Middle frontal gyrus (tissue), 1 donor: ENCODE results near the gene P2RX6.

Source experiments
- DNase-seq: peaks from one replicate; pipeline ENCODE4 v3.0.0-alpha.2; 2015; ENCODE audit warnings: low spot score; ENCODE audit errors: extremely low spot score

The P2RX6 gene

DNA sequence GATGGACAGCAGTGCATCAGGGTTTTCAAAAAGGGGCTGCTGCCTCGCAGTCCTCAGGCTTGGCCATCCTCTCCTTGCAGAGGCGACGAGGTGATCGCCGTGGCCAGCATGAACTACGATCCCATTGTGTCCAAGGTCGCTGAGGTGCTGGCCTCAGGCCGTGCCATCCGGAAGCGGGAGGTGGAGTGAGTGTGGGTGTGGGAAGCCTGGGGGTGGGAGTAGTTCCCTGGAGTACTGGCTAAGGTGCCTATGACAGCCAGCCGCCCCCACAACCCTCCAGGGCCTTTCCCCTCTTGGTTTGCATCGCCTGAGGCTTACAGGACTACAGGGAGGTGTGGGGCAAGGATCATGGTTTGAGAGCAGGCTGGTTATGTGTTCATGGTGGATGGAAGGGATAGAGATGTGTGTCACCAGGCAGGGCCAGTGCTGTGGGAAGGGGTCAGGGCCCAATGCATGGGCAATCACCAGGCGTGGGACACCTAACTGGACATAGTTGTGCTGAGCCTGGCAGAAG lies 35.0 kb upstream of the P2RX6 start:
- DNase-seq: no peak

DNA sequence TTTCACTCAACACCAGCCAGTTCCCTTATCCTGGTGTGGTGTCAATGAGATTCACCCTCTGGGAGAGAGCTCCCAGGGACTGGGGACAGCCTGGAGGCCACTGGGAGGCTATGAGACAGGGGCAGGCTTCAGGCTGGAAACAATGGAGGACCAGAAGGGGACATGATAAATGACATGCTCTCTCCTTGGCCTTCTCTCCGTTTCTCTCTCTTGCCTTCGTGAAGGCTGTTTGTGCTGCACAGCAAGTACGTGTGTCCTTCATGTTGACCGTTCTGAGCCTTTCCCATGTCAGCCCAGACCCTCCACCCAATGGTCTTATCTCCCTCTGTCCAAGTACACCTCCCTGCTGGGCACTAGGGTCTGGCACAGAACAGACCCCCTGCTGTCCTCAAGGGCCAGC lies 34.4 kb upstream of the P2RX6 start:
- DNase-seq: no peak

- no peak for DNase-seq
These were observed 33.8 kb upstream of the P2RX6 start for GRCh38 chr22:20980938-20981722.

DNA sequence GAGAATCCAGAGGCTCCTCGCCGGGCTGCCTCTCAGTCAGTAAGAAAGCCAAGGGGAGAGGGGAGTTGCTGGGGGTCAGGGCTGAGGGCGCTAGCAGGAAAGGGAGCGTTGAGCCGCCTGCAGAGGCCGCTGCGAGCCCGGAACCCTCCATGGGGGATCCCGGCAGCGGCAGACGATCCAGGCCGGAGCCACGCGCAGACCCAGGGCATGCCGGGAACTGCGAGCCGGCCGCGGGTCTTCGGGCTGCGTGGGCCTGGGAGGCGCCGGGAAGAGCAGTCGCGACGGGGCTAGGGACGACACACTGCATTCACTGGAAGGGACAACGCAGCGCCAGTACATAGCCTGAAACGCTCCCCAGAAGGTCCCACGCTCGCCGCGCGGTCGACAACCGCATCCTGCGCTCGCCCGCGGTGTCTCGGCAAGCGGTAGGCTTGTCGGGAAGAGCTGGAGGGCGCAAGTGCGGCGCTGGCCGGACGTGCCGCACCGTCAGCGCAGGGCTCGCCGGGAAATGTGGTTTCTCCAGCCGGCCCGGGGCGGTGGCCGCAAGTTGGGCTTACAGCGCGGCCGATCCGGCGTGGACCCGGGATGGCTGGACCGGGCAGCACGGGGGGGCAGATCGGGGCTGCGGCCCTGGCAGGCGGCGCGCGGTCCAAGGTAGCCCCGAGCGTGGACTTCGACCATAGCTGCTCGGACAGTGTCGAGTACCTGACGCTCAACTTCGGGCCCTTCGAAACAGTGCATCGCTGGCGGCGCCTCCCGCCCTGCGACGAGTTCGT lies 33.0 kb upstream of the P2RX6 start, which contains the start of gene LZTR1:
LZTR1 (plus strand) TSS at position 511 of the 776 bp plus-strand sequence; CDS start at position 586, 75 bp downstream.
- DNase-seq: peak; percentile 74

- no peak for DNase-seq
These were observed 32.4 kb upstream of the P2RX6 start for GRCh38 chr22:20982563-20982882.

DNA sequence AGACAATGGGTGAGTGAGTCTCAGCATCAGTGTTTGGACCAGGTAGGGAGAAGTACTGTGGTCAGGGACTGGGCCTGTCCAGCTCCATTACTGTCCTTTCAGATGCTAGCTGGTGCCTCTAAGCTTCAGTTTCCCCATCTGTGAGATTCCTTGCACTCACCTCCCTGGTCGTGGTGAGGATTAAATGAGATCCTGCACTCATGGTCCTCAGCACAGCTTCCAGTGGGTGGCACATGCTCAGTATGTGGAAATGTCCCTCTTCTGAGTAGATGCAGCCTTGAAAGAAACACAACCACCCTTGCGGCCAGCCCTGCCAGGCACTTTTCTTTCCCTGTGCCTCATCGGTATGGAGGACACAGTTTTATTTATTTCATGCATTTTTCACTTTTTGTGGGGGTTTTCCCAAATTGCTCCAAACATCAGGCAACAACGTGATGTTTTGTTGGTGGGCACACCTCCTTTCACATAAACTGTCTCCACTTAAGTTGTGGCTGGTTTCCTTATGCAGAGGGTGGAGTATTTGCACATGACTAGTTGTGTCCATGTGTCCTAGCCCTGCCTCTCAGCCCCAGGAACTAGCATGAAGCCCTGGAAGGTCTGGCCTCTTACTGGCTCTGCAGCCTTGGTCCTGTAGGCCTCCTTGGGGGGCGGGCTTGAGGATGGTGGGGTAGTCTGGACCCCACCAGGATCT lies 31.7 kb upstream of the P2RX6 start:
- DNase-seq: no peak

DNA sequence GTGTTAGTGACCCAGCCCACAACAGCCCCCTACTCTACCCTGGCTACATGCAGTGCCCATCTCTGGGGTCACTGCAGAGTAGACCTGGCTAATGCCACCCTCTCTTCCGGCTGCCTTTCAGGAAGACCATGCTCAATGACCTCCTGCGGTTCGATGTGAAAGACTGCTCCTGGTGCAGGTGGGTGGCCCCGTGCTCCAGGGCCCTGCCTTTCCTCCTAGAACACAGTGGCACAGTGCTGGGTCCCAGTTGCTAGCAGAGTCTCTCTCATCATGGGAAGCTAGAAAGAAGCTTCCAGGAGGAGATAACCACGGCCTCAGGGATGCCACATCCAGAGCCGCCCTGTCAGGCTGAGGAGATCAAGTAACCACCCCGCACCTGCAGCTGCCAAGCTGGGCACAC lies 29.2 kb upstream of the P2RX6 start:
- DNase-seq: no peak

GRCh38 chr22:20986365-20986764 lies 28.6 kb upstream of the P2RX6 start:
- no peak for DNase-seq

DNA sequence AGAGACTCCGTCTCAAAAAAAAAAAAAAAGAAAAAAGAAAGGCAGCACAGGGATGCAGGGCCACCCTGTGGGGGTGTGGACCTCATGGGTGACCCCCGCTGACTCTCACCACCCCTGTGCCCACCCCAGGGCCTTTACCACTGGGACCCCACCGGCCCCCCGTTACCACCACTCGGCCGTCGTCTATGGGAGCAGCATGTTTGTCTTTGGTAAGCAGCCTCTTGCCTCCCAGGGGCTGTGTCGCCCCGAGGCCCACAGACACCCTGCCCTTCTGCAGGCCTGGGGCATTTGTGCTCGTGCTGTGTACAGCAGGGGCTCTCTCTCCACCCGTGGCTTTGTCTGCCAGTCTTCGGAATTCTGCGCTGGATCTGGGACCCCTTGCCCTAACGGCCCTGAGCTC lies 27.6 kb upstream of the P2RX6 start:
- no peak for DNase-seq

DNA sequence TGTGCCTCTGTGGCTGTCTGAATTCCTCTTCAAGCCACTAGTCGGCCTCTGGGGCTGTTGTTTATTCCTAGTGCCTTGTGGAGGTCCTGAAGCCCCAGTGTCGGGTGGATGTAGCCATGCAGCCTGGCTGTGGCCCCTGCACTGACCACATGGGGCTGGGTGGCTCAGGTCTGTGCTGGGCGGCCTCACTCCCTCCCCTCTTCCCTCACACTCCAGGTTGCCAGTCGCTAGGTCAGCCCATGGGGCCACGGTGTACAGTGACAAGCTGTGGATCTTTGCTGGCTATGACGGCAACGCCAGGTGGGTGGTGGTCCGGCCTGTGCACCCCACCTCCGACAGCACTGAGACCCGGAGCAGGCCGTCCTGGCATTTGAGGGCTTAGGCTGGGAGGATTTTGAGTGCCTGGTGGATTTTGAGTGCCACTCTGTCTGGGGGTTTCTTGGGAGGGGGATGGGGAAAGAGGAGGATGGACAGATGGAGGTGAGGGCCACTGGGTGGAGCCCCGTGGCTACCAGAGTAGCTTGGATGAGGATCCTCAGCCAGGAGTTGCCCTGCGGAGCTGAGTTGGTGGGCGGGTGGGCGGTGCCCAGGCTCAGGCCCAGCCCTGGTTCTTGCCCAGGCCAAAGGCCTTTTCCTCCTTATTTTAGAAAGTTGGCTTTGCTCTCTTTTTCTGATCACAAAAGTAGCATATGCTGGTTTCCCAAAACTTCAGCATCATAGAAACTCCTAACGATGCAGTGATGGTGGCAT lies 26.2 kb upstream of the P2RX6 start:
- DNase-seq: no peak

- DNase-seq: no peak
These were observed 25.4 kb upstream of the P2RX6 start for GRCh38 chr22:20989323-20990138.

DNA sequence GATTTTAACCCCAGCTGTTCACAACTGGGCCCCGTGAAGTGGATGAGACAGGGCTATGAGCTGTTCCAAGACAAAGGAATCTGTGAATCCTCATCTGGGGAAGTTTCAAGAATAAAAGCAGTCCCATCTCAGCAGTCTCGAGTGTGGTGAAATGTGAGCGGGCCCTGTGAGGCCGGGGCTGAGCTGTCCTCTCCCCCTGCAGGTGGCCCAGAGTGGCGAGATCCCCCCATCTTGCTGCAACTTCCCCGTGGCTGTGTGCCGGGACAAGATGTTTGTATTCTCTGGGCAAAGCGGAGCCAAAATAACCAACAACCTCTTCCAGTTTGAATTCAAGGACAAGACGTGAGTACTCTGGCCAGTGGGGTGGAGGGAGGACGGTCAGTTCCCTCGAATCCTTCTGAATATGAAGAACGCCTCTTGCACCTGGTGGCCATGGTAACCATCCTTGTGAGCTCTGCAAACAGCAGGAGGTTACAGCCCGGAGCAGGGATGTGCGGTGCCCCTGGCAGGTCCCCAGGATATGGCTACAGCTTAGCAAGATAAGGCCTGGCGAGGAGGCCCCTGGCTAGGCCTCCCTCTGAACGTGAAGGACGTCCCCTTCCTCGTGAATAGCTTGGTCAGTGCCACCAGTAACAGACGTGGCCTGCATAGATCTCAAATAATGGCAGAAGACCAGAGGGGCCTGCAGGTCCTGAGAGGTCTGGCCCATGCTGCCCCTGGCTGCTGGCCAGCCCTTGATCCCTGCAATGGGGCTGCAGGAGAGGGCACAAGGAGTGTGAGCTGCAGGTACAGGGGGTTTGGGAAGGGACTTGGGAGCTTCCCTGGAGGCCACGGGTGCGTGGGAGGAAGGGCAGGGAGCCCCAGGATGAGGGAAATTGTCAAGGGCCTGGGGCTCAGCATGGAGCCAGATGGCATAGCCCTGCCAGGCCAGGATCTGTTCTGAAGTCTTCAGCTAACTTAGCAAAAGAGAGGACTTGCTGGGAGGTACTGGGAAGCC lies 24.5 kb upstream of the P2RX6 start:
- no peak for DNase-seq

- DNase-seq: no peak
These were observed 23.5 kb upstream of the P2RX6 start for GRCh38 chr22:20991252-20992055.

DNA sequence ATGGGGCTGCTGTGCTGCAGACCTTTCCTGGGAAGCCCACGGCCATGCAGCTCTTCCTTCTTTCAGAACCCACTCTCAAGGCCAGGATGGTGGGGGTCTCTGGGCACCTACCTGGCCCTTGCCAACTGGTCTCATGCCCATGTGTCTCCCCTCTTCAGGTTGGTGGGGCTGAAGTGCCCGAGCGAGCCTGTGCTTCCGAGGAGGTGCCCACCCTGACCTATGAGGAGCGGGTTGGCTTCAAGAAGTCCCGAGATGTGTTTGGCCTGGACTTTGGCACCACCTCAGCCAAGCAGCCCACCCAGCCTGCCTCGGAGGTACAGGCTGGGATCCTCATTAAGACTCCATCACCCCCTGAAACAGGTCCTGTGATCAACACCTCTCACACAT lies 22.9 kb upstream of the P2RX6 start:
- DNase-seq: no peak

DNA sequence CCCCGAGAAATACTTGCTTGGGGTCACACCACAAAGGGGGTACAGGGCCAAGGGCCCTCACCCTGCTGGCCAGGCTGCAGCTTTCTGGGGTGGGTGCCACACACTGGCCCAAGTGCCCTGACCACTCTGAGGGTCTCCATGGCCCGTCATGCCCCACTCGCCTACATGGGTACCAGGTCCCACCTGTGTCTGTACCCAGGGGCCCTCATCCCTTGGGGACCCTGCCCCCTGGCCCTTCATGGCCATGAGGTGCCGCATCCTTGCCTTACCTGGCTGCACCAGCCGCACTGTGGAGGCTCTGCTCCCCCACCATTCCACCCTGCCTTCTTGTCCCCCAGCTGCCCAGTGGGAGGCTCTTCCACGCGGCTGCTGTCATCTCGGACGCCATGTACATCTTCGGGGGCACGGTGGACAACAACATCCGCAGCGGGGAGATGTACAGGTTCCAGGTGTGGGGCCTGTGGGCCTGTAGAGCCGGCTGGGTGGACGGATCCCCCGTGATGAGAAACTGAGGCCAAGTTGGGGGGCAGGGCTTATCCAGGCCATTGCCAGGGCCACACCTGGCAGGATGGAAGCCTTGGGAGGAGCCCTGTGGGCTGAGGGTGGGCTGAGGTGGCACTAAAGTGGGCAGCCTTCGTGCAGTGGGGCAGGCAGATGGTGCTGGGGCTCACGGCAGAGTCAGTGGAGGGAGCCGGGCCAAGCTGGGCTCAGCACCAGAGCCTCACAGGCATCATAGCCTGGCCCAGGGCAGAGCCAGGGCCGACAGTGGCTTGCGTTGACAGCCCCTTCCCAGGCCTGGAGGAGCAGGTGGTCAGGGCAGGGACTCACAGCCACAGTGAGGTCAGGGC lies 22.3 kb upstream of the P2RX6 start:
- no peak for DNase-seq

- no peak for DNase-seq
These were observed 21.4 kb upstream of the P2RX6 start for GRCh38 chr22:20993304-20994127.
